HepG2 (cell line): ENCODE measurements around the gene TAF6. TPM values are rescaled to one million over a fixed set of nuclear protein-coding genes. Genes with fewer than 3 reads are reported as not detected.

Experiments used
- DR1 ChIP-seq: sonication (generic); formaldehyde crosslinking; IDR thresholded peaks from 2 replicates; pipeline ENCODE4 v1.8.0; 2021; ENCODE audit warnings: mild to moderate bottlenecking, missing genetic modification reagents, inconsistent platforms
- ELF4 ChIP-seq: sonication (generic); formaldehyde crosslinking; IDR thresholded peaks from 2 replicates; pipeline ENCODE4 v1.5.0; 2020; ENCODE audit warnings: missing genetic modification reagents, mild to moderate bottlenecking, moderate library complexity, borderline replicate concordance
- HIVEP1 ChIP-seq: sonication (generic); formaldehyde crosslinking; IDR thresholded peaks from 2 replicates; pipeline ENCODE4 v1.4.0; 2020; ENCODE audit warnings: mild to moderate bottlenecking, missing genetic modification reagents
- HNF4A ChIP-seq: sonication (generic); formaldehyde crosslinking; IDR thresholded peaks from 2 replicates; pipeline ENCODE4 v1.4.0; 2020; ENCODE audit warnings: missing genetic modification reagents
- YY1 ChIP-seq: IDR thresholded peaks from 2 replicates; pipeline ENCODE4 v1.6.1; 2011; ENCODE audit warnings: low read length, low read depth, moderate library complexity, mild to moderate bottlenecking; ENCODE audit not compliant: insufficient read depth, insufficient replicate concordance
- ZIK1 ChIP-seq: sonication (generic); formaldehyde crosslinking; IDR thresholded peaks from 2 replicates; pipeline ENCODE4 v1.5.0; 2020; ENCODE audit warnings: mild to moderate bottlenecking, low read depth, missing genetic modification reagents, borderline replicate concordance
- ZMYM2 ChIP-seq: sonication (generic); formaldehyde crosslinking; IDR thresholded peaks from 2 replicates; pipeline ENCODE4 v1.8.0; 2022; ENCODE audit warnings: mild to moderate bottlenecking, missing genetic modification reagents
- ZNF326 ChIP-seq: sonication (generic); formaldehyde crosslinking; IDR thresholded peaks from 2 replicates; pipeline ENCODE4 v1.4.0; 2020; ENCODE audit warnings: missing genetic modification reagents, borderline replicate concordance
- ZNF546 ChIP-seq: sonication (generic); formaldehyde crosslinking; conservative IDR thresholded peaks from 2 replicates; pipeline ENCODE4 v1.8.1; 2023; ENCODE audit warnings: mild to moderate bottlenecking, missing genetic modification reagents
- polyA plus RNA-seq, 8 experiments: library from polyadenylated mRNA; depleted of rRNA in 3 of 8; stranded (reverse) in 7 of 8; unstranded in 1 of 8; fragments of >200 nt; fragmentation: Illumina TruSeq in 4 of 8; extraction: Trizol in 4 of 8; gene quantifications; 2 replicates each; pipeline versions ENCODE4 v1.2.1 to v1.2.3, GENCODE V29; 2011 to 2016; ENCODE audit warnings: low read depth in 4 of 8, missing spikeins in 1 of 8, mixed read lengths in 1 of 8; ENCODE audit not compliant: insufficient read depth in 1 of 8
- total RNA-seq, 5 experiments: library from RNA; depleted of rRNA; stranded (reverse); fragments of >200 nt; fragmentation: Illumina TruSeq; extraction: Trizol; gene quantifications; 2 replicates each; pipeline ENCODE4 v1.2.3, GENCODE V29; 2016; ENCODE audit warnings: low read depth in 1 of 5
- TF ChIP-seq, protein P1 (sequence below): sonication (generic); formaldehyde crosslinking; IDR thresholded peaks from 2 replicates; pipeline ENCODE4 v1.4.0; 2020; ENCODE audit warnings: missing genetic modification reagents
- TF ChIP-seq, protein P2 (sequence below): sonication (generic); formaldehyde crosslinking; IDR thresholded peaks from 2 replicates; pipeline ENCODE4 v1.9.0; 2021; ENCODE audit warnings: missing genetic modification reagents, mild to moderate bottlenecking, borderline replicate concordance
- TF ChIP-seq, protein P3 (sequence below): sonication (generic); formaldehyde crosslinking; IDR thresholded peaks from 2 replicates; pipeline ENCODE4 v1.4.0; 2020; ENCODE audit warnings: missing genetic modification reagents, mild to moderate bottlenecking, borderline replicate concordance
- TF ChIP-seq, protein P4 (sequence below): sonication (generic); formaldehyde crosslinking; IDR thresholded peaks from 2 replicates; pipeline ENCODE4 v1.4.0; 2020; ENCODE audit warnings: mild to moderate bottlenecking, missing genetic modification reagents, borderline replicate concordance
- TF ChIP-seq, protein P5 (sequence below): sonication (generic); formaldehyde crosslinking; IDR thresholded peaks from 2 replicates; pipeline ENCODE4 v1.4.0; 2020; ENCODE audit warnings: missing genetic modification reagents

The TAF6 gene
- total and polyA plus RNA-seq, 2 of the 13 experiments (the other 11 are each of a cell fraction or from before 2014, with no cell fraction given): 12.9 to 18.8 TPM

DNA sequence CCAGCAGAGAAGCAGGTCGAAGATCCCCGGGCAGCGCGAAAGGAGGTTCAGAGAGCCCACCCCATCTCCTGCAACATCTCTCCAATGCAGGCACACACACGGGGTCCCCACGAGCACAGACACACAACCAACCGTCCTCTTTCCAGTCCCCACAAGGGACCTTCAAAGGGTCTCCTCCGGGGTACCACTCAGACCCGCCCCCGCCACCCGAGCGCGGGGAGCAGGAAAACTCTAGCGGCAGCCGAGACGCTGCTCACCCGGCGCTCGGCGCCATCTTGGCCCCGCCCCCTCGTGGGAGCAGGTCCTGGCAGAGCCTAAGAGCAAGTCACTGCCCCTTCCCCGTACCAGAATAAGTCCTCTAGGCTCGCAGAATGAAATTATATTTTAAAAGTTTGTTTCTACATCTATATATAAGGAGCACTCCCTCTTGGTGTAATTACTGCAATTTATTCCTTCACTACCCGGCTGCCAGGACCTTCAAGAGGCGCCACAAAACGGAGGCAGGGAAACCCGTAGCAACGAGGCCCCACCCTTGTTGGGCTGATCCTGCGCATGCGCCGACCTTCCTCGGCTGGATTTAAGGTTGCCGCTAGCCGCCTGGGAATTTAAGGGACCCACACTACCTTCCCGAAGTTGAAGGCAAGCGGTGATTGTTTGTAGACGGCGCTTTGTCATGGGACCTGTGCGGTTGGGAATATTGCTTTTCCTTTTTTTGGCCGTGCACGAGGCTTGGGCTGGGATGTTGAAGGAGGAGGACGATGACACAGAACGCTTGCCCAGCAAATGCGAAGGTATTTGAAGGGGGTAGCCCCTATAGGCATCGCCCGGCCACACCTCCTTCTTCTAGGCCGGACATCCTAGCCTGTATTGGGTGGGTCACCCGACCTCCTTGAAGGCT is at the start of gene TAF6, which contains the start of gene CNPY4 (continued):
- TF ChIP-seq, protein P1, sequence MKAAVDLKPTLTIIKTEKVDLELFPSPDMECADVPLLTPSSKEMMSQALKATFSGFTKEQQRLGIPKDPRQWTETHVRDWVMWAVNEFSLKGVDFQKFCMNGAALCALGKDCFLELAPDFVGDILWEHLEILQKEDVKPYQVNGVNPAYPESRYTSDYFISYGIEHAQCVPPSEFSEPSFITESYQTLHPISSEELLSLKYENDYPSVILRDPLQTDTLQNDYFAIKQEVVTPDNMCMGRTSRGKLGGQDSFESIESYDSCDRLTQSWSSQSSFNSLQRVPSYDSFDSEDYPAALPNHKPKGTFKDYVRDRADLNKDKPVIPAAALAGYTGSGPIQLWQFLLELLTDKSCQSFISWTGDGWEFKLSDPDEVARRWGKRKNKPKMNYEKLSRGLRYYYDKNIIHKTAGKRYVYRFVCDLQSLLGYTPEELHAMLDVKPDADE (CRISPR knock-in tag): no peak
- TF ChIP-seq ZMYM2 (CRISPR knock-in tag): no peak
- TF ChIP-seq ZNF546: peak; percentile 47; the same call in 1 of the 2 replicates
- TF ChIP-seq, protein P2, sequence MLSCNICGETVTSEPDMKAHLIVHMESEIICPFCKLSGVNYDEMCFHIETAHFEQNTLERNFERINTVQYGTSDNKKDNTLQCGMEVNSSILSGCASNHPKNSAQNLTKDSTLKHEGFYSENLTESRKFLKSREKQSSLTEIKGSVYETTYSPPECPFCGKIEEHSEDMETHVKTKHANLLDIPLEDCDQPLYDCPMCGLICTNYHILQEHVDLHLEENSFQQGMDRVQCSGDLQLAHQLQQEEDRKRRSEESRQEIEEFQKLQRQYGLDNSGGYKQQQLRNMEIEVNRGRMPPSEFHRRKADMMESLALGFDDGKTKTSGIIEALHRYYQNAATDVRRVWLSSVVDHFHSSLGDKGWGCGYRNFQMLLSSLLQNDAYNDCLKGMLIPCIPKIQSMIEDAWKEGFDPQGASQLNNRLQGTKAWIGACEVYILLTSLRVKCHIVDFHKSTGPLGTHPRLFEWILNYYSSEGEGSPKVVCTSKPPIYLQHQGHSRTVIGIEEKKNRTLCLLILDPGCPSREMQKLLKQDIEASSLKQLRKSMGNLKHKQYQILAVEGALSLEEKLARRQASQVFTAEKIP (CRISPR knock-in tag): no peak
- peak; percentile 52; the same call in 1 of the 2 replicates for TF ChIP-seq ELF4 (CRISPR knock-in tag)
- TF ChIP-seq HNF4A (CRISPR knock-in tag): no peak
- TF ChIP-seq, protein P3, sequence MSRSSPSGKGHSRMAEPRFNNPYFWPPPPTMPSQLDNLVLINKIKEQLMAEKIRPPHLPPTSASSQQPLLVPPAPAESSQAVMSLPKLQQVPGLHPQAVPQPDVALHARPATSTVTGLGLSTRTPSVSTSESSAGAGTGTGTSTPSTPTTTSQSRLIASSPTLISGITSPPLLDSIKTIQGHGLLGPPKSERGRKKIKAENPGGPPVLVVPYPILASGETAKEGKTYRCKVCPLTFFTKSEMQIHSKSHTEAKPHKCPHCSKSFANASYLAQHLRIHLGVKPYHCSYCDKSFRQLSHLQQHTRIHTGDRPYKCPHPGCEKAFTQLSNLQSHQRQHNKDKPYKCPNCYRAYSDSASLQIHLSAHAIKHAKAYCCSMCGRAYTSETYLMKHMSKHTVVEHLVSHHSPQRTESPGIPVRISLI (CRISPR knock-in tag): no peak
- no peak; the same call in 1 of the 2 replicates for TF ChIP-seq DR1 (CRISPR knock-in tag)
- TF ChIP-seq, protein P4, sequence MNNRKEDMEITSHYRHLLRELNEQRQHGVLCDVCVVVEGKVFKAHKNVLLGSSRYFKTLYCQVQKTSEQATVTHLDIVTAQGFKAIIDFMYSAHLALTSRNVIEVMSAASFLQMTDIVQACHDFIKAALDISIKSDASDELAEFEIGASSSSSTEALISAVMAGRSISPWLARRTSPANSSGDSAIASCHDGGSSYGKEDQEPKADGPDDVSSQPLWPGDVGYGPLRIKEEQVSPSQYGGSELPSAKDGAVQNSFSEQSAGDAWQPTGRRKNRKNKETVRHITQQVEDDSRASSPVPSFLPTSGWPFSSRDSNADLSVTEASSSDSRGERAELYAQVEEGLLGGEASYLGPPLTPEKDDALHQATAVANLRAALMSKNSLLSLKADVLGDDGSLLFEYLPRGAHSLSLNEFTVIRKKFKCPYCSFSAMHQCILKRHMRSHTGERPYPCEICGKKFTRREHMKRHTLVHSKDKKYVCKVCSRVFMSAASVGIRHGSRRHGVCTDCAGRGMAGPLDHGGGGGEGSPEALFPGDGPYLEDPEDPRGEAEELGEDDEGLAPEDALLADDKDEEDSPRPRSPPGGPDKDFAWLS (CRISPR knock-in tag): no peak
- no peak for TF ChIP-seq ZIK1 (CRISPR knock-in tag)
- no peak for TF ChIP-seq ZNF326 (CRISPR knock-in tag)
- TF ChIP-seq YY1: peak; percentile 98
- TF ChIP-seq, protein P5, sequence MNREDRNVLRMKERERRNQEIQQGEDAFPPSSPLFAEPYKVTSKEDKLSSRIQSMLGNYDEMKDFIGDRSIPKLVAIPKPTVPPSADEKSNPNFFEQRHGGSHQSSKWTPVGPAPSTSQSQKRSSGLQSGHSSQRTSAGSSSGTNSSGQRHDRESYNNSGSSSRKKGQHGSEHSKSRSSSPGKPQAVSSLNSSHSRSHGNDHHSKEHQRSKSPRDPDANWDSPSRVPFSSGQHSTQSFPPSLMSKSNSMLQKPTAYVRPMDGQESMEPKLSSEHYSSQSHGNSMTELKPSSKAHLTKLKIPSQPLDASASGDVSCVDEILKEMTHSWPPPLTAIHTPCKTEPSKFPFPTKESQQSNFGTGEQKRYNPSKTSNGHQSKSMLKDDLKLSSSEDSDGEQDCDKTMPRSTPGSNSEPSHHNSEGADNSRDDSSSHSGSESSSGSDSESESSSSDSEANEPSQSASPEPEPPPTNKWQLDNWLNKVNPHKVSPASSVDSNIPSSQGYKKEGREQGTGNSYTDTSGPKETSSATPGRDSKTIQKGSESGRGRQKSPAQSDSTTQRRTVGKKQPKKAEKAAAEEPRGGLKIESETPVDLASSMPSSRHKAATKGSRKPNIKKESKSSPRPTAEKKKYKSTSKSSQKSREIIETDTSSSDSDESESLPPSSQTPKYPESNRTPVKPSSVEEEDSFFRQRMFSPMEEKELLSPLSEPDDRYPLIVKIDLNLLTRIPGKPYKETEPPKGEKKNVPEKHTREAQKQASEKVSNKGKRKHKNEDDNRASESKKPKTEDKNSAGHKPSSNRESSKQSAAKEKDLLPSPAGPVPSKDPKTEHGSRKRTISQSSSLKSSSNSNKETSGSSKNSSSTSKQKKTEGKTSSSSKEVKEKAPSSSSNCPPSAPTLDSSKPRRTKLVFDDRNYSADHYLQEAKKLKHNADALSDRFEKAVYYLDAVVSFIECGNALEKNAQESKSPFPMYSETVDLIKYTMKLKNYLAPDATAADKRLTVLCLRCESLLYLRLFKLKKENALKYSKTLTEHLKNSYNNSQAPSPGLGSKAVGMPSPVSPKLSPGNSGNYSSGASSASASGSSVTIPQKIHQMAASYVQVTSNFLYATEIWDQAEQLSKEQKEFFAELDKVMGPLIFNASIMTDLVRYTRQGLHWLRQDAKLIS (CRISPR knock-in tag): no peak
- peak; percentile 25; the same call in 1 of the 2 replicates for TF ChIP-seq HIVEP1 (CRISPR knock-in tag)
